NK-92 (cell line): ENCODE results near the gene CNOT9.
"Not testable (repeated sequence)": the region's sequence is repeated elsewhere in the genome, so short reads cannot be mapped to it uniquely, and the experiment has no call there.

ENCODE experiments used
- DNase-seq: peaks from one replicate; lab custom pipeline; 2025; ENCODE audit not compliant: unreplicated experiment; lab: John Stamatoyannopoulos, UW

The CNOT9 gene

GRCh38 chr2:218568190-218569037 lies at the start of gene CNOT9, which contains the start of gene USP37:
TSS of gene CNOT9 (plus strand) at chr2:218568839. CDS start at chr2:218568955, 116 bp downstream.
TSS of gene USP37 (minus strand) at chr2:218568351. CDS start at chr2:218558653, 9,698 bp downstream.
- peak; percentile 98 for DNase-seq

- no peak for DNase-seq
These were observed 49.8 kb upstream of the CNOT9 start for GRCh38 chr2:218518876-218519275.

- DNase-seq: no peak
These were observed 45.0 kb upstream of the CNOT9 start for GRCh38 chr2:218523651-218524050.

- DNase-seq: not testable (repeated sequence)
These were observed 40.2 kb upstream of the CNOT9 start for GRCh38 chr2:218528409-218528808.

- no peak for DNase-seq
These were observed 38.6 kb upstream of the CNOT9 start for GRCh38 chr2:218529990-218530389.

GRCh38 chr2:218536804-218537494 lies 31.7 kb upstream of the CNOT9 start:
- DNase-seq: no peak

- no peak for DNase-seq
These were observed 28.6 kb upstream of the CNOT9 start for GRCh38 chr2:218540015-218540414.

- DNase-seq: no peak
These were observed 22.6 kb upstream of the CNOT9 start for GRCh38 chr2:218546012-218546411.

GRCh38 chr2:218547511-218547910 lies 21.1 kb upstream of the CNOT9 start:
- no peak for DNase-seq

- no peak for DNase-seq
These were observed 20.7 kb upstream of the CNOT9 start for GRCh38 chr2:218547978-218548377.

- DNase-seq: not testable (repeated sequence)
These were observed 14.4 kb upstream of the CNOT9 start for GRCh38 chr2:218554225-218554624.

GRCh38 chr2:218555527-218555926 lies 13.1 kb upstream of the CNOT9 start:
- no peak for DNase-seq

GRCh38 chr2:218557941-218558340 lies 10.7 kb upstream of the CNOT9 start:
- DNase-seq: no peak

GRCh38 chr2:218558986-218559385 lies 9.7 kb upstream of the CNOT9 start:
- no peak for DNase-seq

GRCh38 chr2:218564056-218564455 lies 4.6 kb upstream of the CNOT9 start:
- DNase-seq: no peak

- DNase-seq: no peak
These were observed 2.3 kb upstream of the CNOT9 start for GRCh38 chr2:218566296-218566695.

- no peak for DNase-seq
These were observed 846 bp upstream of the CNOT9 start for GRCh38 chr2:218567797-218568189.

- no peak for DNase-seq
These were observed 396 bp downstream of the CNOT9 start for GRCh38 chr2:218569038-218569431.

GRCh38 chr2:218569661-218570500 lies 1.2 kb downstream of the CNOT9 start:
- DNase-seq: no peak

GRCh38 chr2:218570850-218571249 lies 2.2 kb downstream of the CNOT9 start:
- DNase-seq: no peak

GRCh38 chr2:218576854-218577253 lies 8.2 kb downstream of the CNOT9 start:
- DNase-seq: no peak
